GM20000 (cell line): ENCODE data around the gene CFL1.

Experiments
- DNase-seq: peaks from one replicate; pipeline ENCODE4 v3.0.0; 2012; ENCODE audit warnings: low spot score
- TF ChIP-seq, protein P1 (sequence below): IDR thresholded peaks from 2 replicates; pipeline ENCODE4 v1.5.1; 2012; ENCODE audit warnings: mild to moderate bottlenecking, control low read depth; ENCODE audit errors: extremely low read depth, missing control alignments

CFL1 gene

DNA sequence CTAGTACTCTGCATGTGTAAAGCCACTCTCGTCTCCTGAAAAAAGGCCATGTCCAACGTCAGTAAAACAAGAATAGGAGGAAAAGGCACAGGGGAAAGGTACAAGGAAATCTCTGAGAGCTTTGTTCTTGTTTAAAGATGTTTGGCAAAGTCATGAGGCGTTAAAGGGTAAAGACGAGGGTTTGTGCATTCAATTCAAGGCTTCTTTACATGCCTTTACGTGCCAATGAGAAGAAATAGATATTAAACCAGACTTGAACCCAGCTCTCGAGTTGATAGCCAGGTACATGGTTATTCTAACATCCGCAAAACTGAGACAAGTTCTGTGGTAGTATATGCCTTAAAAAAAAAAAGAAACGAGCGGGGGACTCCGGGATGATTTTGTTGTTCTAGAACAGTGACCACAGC lies 704 bp upstream of the CFL1 start:
- TF ChIP-seq, protein P1, sequence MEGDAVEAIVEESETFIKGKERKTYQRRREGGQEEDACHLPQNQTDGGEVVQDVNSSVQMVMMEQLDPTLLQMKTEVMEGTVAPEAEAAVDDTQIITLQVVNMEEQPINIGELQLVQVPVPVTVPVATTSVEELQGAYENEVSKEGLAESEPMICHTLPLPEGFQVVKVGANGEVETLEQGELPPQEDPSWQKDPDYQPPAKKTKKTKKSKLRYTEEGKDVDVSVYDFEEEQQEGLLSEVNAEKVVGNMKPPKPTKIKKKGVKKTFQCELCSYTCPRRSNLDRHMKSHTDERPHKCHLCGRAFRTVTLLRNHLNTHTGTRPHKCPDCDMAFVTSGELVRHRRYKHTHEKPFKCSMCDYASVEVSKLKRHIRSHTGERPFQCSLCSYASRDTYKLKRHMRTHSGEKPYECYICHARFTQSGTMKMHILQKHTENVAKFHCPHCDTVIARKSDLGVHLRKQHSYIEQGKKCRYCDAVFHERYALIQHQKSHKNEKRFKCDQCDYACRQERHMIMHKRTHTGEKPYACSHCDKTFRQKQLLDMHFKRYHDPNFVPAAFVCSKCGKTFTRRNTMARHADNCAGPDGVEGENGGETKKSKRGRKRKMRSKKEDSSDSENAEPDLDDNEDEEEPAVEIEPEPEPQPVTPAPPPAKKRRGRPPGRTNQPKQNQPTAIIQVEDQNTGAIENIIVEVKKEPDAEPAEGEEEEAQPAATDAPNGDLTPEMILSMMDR = no peak
- DNase-seq = no peak

DNA sequence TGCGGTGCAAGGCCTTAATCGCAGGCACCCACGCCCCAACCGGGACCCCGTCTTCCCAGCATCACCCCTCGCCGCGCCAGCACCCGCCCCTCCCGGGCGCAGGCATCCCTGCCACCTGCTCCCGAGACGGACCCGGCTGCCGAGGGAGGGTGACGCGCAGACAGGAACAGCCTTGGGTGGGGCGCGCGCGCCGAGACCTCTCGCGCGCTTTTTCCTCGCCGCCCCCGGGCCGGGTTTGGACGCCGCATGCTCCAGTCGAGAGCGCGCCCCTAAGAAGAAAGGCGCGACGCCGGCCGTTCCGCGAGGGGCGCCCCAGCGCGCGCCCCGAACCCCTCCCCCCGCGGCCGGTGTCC lies 504 bp downstream of the CFL1 start:
- TF ChIP-seq, protein P1 = no peak
- no peak for DNase-seq

DNA sequence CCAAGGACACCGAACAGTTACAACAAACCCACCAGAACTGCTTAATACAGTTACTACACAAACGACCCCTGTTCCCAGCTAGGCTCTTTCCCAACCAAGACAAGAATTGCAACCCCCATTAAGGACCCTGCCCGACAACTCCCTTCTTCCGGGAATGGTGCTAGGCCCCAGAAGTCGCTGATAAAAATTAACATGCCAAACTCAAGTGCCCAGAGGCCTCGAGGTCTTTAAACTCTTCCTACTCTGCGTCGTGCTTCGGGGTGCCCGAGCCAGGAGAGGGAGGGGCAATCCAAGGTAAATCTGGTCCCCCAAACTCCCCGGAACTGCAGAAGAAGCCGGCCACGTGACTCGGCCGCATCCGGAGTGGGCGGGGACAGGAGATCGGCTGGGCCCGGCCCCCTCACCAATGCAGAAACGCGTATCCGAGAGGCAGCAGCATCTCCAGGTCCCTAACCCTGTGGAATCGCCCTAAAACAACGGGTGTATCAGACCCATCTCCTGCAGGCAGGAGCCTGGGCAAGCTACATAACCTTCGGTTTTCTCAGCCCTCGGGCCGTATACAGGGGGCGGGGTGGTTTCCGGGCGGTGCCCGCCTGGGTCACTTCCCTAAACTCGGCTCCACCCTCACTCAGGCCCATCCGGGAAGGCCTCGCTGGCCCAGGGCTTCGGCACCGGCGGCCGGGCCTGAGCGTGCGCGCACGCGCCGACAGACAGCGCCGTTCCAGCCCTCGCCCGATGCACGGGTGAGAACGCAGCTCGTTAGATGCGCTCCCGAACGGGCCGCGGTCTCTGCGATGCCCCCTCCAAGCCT lies 1.1 kb downstream of the CFL1 start:
- DNase-seq = peak; percentile 86
- TF ChIP-seq, protein P1 = no peak

DNA sequence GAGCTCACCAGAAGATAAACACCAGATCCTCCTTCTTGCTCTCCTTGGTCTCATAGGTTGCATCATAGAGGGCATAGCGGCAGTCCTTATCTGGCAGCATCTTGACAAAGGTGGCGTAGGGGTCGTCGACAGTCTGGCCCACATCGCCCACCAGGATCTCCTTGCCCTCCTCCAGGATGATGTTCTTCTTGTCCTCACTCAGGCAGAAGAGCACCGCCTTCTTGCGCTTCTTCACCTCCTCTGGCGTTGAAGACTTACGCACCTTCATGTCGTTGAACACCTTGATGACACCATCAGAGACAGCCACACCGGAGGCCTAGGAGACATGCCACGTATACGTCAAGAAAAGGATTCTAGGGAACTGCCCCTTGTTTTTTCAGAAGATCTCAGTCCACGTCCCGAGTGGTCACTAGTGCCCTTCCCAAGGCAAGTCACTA lies 2.0 kb downstream of the CFL1 start:
- TF ChIP-seq, protein P1 = no peak
- no peak for DNase-seq

DNA sequence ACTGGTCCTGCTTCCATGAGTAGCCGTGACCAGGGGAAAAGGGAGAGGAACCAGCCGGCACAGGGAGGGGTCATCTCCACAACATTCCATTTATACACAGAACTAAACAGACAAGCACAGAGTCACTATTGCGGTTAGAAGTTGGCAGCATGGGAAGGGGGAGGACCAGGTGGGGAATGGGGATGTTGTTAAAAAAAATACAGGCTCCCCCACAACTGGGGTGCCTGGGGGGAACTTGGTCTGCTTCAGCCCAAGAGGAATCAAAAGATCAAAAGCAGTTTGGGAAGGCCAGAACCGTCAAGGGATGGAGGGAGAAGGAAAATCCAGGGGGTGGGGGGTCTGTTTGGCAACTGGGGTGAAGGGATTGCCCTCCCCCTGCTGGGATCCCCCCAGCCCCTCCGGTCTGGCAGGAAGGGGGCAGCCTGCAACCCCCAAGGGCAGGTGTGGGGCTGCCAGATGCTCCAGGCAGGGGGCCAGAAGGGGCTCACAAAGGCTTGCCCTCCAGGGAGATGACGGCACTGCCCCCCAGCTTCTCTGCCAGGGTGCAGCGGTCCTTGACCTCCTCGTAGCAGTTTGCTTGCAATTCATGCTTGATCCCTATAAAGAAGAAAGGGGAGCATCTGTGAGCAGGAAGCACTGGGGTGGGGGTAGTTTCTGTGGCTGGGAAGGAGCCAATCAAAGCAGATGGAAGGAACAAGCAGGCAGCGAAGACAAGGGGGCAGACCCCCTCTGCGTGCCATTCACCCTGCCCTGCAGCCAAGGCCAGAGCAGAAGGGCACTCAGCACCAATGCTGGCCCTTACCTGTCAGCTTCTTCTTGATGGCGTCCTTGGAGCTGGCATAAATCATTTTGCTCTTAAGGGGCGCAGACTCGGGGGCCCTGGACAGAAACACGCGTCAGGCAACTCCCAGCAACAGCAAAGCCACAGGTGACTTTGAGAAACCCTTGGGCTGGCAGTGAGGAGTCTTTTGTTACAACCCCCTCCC lies 2.8 kb downstream of the CFL1 start:
- TF ChIP-seq, protein P1 = no peak
- no peak for DNase-seq

DNA sequence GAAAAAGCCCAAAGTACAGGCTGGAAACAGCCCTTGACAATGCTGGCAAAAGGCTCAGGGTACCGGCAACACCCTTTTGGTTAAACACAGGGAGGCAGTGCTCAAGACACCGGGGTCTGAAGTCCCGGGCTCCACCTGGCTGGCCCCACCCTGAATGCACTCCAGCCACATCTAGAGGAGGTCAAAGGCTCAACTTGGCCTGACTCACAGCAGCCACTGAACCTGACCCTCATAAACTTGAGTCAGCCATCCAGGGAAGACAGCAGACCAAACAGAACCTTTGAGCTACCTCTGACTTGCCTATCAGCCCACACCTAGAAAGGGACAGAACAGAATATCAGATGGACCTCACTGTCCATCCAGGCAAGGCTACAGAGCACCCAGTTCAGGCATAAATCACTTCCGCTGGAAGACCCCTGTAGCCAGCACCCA lies 3.8 kb downstream of the CFL1 start:
- TF ChIP-seq, protein P1 = no peak

DNA sequence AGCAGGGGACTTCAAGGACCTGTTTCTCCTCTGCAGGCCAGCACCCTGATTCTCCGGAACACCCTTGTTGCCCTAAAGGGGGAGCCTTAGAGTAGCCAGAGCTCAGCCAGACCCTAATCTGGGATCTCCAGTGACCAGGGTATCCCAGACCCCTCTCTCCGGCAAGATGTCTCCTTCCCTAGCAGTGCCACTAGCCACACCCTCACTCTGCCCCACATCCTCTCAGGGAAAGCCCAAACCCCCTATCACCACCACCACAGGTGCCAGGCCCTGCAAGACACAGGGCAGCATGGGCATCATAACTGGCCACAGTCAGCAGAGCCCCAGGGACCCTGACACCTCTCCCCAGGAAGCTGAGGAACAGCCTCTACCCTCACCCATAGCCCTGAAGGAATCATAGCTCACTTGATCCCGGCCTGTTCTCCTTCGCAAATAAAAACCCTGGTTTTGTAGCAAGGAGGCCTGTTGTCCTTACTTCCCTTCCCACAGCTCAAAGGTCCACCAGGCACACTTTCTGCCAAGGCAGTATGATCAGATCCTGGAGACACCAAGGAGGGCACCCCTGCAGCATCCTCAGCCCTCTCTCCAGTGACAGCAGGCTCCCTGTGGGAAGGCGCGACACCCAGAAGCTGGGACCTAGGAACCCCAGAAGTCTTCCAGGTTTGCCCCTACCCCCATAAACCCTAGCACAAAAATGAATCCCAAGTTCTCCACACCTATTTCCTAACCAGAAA lies 4.6 kb downstream of the CFL1 start:
- TF ChIP-seq, protein P1 = no peak
- no peak for DNase-seq

More for the DNA sequence above, 3.8 kb downstream of the CFL1 start:
- DNase-seq = no peak
